HepG2 (cell line): Measurements from ENCODE around the gene LGALS3. TPM values are rescaled to one million over a fixed set of nuclear protein-coding genes. Genes with fewer than 3 reads are reported as not detected.

Source experiments
- CBX1 ChIP-seq: IDR thresholded peaks from one replicate; pipeline ENCODE4 v1.6.1; 2016; ENCODE audit warnings: antibody characterized with exemption, low read depth
- CBX5 ChIP-seq: sonication (generic); formaldehyde crosslinking; IDR thresholded peaks from 2 replicates; pipeline ENCODE4 v1.4.0; 2020; ENCODE audit warnings: missing genetic modification reagents, borderline replicate concordance
- YY1 ChIP-seq: IDR thresholded peaks from 2 replicates; pipeline ENCODE4 v1.6.1; 2011; ENCODE audit warnings: low read length, low read depth, moderate library complexity, mild to moderate bottlenecking; ENCODE audit not compliant: insufficient read depth, insufficient replicate concordance
- ZBTB20 ChIP-seq: sonication (generic); formaldehyde crosslinking; IDR thresholded peaks from 2 replicates; pipeline ENCODE4 v1.8.1; 2023; ENCODE audit warnings: missing genetic modification reagents, low read depth, mild to moderate bottlenecking, borderline replicate concordance
- ZFP90 ChIP-seq: sonication (generic); formaldehyde crosslinking; IDR thresholded peaks from 2 replicates; pipeline ENCODE4 v1.8.0; 2022; ENCODE audit warnings: missing genetic modification reagents, mild to moderate bottlenecking, inconsistent platforms, borderline replicate concordance
- ZNF335 ChIP-seq: sonication (generic); formaldehyde crosslinking; IDR thresholded peaks from 2 replicates; pipeline ENCODE4 v1.4.0; 2020; ENCODE audit warnings: missing genetic modification reagents
- ZNF343 ChIP-seq: sonication (generic); formaldehyde crosslinking; IDR thresholded peaks from 2 replicates; pipeline ENCODE4 v1.4.0; 2020; ENCODE audit warnings: mild to moderate bottlenecking, missing genetic modification reagents
- ZNF547 ChIP-seq: sonication (generic); formaldehyde crosslinking; IDR thresholded peaks from 2 replicates; pipeline ENCODE4 v1.5.1; 2020; ENCODE audit warnings: mild to moderate bottlenecking, missing genetic modification reagents
- ZNF569 ChIP-seq: sonication (generic); formaldehyde crosslinking; IDR thresholded peaks from 2 replicates; pipeline ENCODE4 v1.5.0; 2020; ENCODE audit warnings: mild to moderate bottlenecking, missing genetic modification reagents, moderate library complexity, borderline replicate concordance
- ZNF616 ChIP-seq: sonication (generic); formaldehyde crosslinking; IDR thresholded peaks from 2 replicates; pipeline ENCODE4 v1.5.0; 2020; ENCODE audit warnings: low read depth, mild to moderate bottlenecking, missing genetic modification reagents
- ZNF782 ChIP-seq: sonication (generic); formaldehyde crosslinking; IDR thresholded peaks from 2 replicates; pipeline ENCODE4 v1.4.0; 2020; ENCODE audit warnings: missing genetic modification reagents, mild to moderate bottlenecking, borderline replicate concordance
- polyA plus RNA-seq, 8 experiments: library from polyadenylated mRNA; depleted of rRNA in 3 of 8; stranded (reverse) in 7 of 8; unstranded in 1 of 8; fragments of >200 nt; fragmentation: Illumina TruSeq in 4 of 8; extraction: Trizol in 4 of 8; gene quantifications; 2 replicates each; pipeline versions ENCODE4 v1.2.1 to v1.2.3, GENCODE V29; 2011 to 2016; ENCODE audit warnings: low read depth in 4 of 8, missing spikeins in 1 of 8, mixed read lengths in 1 of 8; ENCODE audit not compliant: insufficient read depth in 1 of 8
- total RNA-seq, 5 experiments: library from RNA; depleted of rRNA; stranded (reverse); fragments of >200 nt; fragmentation: Illumina TruSeq; extraction: Trizol; gene quantifications; 2 replicates each; pipeline ENCODE4 v1.2.3, GENCODE V29; 2016; ENCODE audit warnings: low read depth in 1 of 5
- TF ChIP-seq, protein P1 (sequence below): sonication (generic); formaldehyde crosslinking; IDR thresholded peaks from 2 replicates; pipeline ENCODE4 v1.4.0; 2020; ENCODE audit warnings: mild to moderate bottlenecking, missing genetic modification reagents
- TF ChIP-seq, protein P2 (sequence below): sonication (generic); formaldehyde crosslinking; IDR thresholded peaks from 2 replicates; pipeline ENCODE4 v1.9.0; 2021; ENCODE audit warnings: mild to moderate bottlenecking, missing genetic modification reagents
- TF ChIP-seq, protein P3 (sequence below): sonication (generic); formaldehyde crosslinking; IDR thresholded peaks from 2 replicates; pipeline ENCODE4 v1.4.0; 2020; ENCODE audit warnings: missing genetic modification reagents
- TF ChIP-seq, protein P4 (sequence below): sonication (generic); formaldehyde crosslinking; IDR thresholded peaks from 2 replicates; pipeline ENCODE4 v1.4.0; 2020; ENCODE audit warnings: missing genetic modification reagents

The LGALS3 gene
- total and polyA plus RNA-seq, 2 of the 13 experiments (the other 11 are each of a cell fraction or from before 2014, with no cell fraction given), result 5.0 to 97.4 TPM

DNA sequence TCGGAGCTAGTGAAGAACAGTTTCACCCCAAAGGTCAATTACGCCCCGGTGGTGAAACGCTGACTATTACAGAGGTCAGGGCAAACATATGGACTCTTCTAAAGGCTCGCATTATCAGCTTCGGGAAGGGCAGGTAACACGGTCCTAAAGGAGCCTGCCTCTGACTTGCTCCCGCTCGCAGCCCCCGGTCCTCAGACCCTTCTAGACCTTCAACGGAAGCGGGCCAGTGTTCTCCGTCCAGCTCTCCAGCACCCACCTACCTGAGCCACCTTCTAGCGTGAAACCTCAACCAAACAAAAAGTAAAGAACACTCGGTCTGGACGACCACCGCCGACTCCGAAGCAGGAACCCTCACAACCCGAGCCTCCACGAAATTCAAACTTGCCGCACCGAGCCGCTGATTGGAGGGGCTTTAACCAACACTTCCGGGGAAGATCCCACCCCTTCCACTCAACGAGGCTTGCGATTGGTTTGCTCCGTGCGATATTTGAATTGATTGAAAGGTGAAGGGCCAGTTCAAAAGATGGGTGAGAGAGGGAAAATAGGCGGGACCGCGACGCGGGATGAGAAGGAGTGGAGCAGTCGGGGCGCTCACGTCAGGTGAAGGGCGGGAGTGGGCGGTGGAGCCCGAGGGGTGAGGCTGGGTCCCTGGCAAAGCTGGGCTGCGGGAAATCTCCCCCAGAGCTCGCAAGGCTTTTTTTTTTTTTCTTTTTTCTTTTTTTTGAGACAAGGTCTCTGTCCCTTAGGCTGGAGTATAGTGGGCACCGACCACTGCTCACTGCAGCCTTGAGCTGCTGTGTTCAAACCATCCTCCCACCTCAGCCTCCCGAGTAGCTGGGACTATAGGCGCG lies 62.4 kb downstream of the LGALS3 start, which contains the start of gene DLGAP5 (continued):
- TF ChIP-seq ZNF547 (CRISPR knock-in tag), result peak; percentile 22; the same call in 1 of the 2 replicates
- TF ChIP-seq, protein P1, sequence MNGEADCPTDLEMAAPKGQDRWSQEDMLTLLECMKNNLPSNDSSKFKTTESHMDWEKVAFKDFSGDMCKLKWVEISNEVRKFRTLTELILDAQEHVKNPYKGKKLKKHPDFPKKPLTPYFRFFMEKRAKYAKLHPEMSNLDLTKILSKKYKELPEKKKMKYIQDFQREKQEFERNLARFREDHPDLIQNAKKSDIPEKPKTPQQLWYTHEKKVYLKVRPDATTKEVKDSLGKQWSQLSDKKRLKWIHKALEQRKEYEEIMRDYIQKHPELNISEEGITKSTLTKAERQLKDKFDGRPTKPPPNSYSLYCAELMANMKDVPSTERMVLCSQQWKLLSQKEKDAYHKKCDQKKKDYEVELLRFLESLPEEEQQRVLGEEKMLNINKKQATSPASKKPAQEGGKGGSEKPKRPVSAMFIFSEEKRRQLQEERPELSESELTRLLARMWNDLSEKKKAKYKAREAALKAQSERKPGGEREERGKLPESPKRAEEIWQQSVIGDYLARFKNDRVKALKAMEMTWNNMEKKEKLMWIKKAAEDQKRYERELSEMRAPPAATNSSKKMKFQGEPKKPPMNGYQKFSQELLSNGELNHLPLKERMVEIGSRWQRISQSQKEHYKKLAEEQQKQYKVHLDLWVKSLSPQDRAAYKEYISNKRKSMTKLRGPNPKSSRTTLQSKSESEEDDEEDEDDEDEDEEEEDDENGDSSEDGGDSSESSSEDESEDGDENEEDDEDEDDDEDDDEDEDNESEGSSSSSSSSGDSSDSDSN (CRISPR knock-in tag), result no peak; the same call in 1 of the 2 replicates
- TF ChIP-seq, protein P2, sequence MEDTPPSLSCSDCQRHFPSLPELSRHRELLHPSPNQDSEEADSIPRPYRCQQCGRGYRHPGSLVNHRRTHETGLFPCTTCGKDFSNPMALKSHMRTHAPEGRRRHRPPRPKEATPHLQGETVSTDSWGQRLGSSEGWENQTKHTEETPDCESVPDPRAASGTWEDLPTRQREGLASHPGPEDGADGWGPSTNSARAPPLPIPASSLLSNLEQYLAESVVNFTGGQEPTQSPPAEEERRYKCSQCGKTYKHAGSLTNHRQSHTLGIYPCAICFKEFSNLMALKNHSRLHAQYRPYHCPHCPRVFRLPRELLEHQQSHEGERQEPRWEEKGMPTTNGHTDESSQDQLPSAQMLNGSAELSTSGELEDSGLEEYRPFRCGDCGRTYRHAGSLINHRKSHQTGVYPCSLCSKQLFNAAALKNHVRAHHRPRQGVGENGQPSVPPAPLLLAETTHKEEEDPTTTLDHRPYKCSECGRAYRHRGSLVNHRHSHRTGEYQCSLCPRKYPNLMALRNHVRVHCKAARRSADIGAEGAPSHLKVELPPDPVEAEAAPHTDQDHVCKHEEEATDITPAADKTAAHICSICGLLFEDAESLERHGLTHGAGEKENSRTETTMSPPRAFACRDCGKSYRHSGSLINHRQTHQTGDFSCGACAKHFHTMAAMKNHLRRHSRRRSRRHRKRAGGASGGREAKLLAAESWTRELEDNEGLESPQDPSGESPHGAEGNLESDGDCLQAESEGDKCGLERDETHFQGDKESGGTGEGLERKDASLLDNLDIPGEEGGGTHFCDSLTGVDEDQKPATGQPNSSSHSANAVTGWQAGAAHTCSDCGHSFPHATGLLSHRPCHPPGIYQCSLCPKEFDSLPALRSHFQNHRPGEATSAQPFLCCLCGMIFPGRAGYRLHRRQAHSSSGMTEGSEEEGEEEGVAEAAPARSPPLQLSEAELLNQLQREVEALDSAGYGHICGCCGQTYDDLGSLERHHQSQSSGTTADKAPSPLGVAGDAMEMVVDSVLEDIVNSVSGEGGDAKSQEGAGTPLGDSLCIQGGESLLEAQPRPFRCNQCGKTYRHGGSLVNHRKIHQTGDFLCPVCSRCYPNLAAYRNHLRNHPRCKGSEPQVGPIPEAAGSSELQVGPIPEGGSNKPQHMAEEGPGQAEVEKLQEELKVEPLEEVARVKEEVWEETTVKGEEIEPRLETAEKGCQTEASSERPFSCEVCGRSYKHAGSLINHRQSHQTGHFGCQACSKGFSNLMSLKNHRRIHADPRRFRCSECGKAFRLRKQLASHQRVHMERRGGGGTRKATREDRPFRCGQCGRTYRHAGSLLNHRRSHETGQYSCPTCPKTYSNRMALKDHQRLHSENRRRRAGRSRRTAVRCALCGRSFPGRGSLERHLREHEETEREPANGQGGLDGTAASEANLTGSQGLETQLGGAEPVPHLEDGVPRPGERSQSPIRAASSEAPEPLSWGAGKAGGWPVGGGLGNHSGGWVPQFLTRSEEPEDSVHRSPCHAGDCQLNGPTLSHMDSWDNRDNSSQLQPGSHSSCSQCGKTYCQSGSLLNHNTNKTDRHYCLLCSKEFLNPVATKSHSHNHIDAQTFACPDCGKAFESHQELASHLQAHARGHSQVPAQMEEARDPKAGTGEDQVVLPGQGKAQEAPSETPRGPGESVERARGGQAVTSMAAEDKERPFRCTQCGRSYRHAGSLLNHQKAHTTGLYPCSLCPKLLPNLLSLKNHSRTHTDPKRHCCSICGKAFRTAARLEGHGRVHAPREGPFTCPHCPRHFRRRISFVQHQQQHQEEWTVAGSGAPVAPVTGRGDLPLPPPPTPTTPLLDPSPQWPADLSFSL, result no peak
- peak; percentile 31 for TF ChIP-seq YY1
- TF ChIP-seq ZNF343 (CRISPR knock-in tag), result no peak
- TF ChIP-seq ZFP90 (CRISPR knock-in tag), result 0 out of 2 replicates have a peak, but pooled peaks have one; percentile 27
- no peak for TF ChIP-seq CBX5 (CRISPR knock-in tag)
- TF ChIP-seq, protein P3, sequence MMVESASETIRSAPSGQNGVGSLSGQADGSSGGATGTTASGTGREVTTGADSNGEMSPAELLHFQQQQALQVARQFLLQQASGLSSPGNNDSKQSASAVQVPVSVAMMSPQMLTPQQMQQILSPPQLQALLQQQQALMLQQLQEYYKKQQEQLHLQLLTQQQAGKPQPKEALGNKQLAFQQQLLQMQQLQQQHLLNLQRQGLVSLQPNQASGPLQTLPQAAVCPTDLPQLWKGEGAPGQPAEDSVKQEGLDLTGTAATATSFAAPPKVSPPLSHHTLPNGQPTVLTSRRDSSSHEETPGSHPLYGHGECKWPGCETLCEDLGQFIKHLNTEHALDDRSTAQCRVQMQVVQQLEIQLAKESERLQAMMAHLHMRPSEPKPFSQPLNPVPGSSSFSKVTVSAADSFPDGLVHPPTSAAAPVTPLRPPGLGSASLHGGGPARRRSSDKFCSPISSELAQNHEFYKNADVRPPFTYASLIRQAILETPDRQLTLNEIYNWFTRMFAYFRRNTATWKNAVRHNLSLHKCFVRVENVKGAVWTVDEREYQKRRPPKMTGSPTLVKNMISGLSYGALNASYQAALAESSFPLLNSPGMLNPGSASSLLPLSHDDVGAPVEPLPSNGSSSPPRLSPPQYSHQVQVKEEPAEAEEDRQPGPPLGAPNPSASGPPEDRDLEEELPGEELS (CRISPR knock-in tag), result no peak
- no peak for TF ChIP-seq CBX1
- TF ChIP-seq, protein P4, sequence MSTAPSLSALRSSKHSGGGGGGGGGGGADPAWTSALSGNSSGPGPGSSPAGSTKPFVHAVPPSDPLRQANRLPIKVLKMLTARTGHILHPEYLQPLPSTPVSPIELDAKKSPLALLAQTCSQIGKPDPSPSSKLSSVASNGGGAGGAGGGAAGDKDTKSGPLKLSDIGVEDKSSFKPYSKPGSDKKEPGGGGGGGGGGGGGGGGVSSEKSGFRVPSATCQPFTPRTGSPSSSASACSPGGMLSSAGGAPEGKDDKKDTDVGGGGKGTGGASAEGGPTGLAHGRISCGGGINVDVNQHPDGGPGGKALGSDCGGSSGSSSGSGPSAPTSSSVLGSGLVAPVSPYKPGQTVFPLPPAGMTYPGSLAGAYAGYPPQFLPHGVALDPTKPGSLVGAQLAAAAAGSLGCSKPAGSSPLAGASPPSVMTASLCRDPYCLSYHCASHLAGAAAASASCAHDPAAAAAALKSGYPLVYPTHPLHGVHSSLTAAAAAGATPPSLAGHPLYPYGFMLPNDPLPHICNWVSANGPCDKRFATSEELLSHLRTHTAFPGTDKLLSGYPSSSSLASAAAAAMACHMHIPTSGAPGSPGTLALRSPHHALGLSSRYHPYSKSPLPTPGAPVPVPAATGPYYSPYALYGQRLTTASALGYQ, result no peak
- no peak for TF ChIP-seq ZNF616 (CRISPR knock-in tag)
- no peak for TF ChIP-seq ZNF335 (CRISPR knock-in tag)
- no peak for TF ChIP-seq ZNF782 (CRISPR knock-in tag)
- TF ChIP-seq ZBTB20 (CRISPR knock-in tag), result no peak; the same call in 1 of the 2 replicates
- no peak for TF ChIP-seq ZNF569
